Esophagus squamous epithelium (tissue), 4 donors: ENCODE results near the gene BRK1.
"Not testable (repeated sequence)": the region's sequence is repeated elsewhere in the genome, so short reads cannot be mapped to it uniquely, and the experiment has no call there.

Source experiments
- CTCF ChIP-seq, 6 experiments: fragments of 450-650 bp in 4 of 6; fragments of 200-600 bp in 2 of 6; sonication (generic) in 2 of 6; IDR thresholded peaks; one replicate each; pipeline ENCODE4 v1.5.1; 2016 to 2019; ENCODE audit warnings: antibody characterized with exemption in 6 of 6, mild to moderate bottlenecking in 4 of 6, moderate library complexity in 4 of 6
- POLR2A ChIP-seq, 4 donors: fragments of 450-650 bp; IDR thresholded peaks; one replicate each; pipeline ENCODE4 v1.6.1; 2017; ENCODE audit warnings: antibody characterized with exemption in 4 of 4, mild to moderate bottlenecking in 4 of 4, moderate library complexity in 3 of 4

DNA sequence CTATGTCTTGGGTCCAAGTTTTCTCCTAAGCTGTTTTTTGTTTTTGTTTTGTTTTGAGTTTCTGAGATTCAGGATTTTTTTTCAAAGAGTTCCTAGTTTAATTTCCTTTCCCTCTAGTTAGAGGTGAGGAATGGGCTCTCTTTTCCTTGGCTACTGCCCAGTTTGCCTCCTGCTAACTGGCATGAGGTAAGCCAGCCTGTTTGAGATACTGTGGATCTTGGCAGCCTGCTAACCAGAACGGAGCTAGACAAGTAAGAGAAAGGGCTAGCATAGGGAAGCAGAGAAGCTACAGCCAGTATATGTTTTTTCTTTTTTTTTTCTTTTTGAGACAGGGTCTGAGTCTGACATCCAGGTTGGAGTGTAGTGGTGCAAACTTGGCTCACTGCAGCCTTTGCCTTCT lies 24.7 kb upstream of the BRK1 start:
- not testable (repeated sequence) for TF ChIP-seq POLR2A, CTCF (IDR thresholded peaks at IDR 0.05)
